GM23338 (cell line): ENCODE measurements around the gene ACSF3.

ENCODE experiments used
- CTCF ChIP-seq, 2 experiments: fragments of 200-600 bp in 1 of 2; sonication (generic) in 1 of 2; conservative IDR thresholded peaks; 2 replicates each; pipeline versions ENCODE4 v1.5.1 to v1.6.1; 2016 to 2017; ENCODE audit warnings: antibody characterized with exemption in 2 of 2, low read depth in 2 of 2, mild to moderate bottlenecking in 2 of 2, moderate library complexity in 1 of 2
- TF ChIP-seq, protein P1 (sequence below): IDR thresholded peaks from one replicate; pipeline ENCODE4 v1.6.1; 2018; ENCODE audit warnings: antibody characterized with exemption; ENCODE audit not compliant: unreplicated experiment

- TF ChIP-seq CTCF (conservative IDR thresholded peaks at IDR 0.05; ENCODE audit: low read depth in 2 of 2), result no peak
- TF ChIP-seq, protein P1, sequence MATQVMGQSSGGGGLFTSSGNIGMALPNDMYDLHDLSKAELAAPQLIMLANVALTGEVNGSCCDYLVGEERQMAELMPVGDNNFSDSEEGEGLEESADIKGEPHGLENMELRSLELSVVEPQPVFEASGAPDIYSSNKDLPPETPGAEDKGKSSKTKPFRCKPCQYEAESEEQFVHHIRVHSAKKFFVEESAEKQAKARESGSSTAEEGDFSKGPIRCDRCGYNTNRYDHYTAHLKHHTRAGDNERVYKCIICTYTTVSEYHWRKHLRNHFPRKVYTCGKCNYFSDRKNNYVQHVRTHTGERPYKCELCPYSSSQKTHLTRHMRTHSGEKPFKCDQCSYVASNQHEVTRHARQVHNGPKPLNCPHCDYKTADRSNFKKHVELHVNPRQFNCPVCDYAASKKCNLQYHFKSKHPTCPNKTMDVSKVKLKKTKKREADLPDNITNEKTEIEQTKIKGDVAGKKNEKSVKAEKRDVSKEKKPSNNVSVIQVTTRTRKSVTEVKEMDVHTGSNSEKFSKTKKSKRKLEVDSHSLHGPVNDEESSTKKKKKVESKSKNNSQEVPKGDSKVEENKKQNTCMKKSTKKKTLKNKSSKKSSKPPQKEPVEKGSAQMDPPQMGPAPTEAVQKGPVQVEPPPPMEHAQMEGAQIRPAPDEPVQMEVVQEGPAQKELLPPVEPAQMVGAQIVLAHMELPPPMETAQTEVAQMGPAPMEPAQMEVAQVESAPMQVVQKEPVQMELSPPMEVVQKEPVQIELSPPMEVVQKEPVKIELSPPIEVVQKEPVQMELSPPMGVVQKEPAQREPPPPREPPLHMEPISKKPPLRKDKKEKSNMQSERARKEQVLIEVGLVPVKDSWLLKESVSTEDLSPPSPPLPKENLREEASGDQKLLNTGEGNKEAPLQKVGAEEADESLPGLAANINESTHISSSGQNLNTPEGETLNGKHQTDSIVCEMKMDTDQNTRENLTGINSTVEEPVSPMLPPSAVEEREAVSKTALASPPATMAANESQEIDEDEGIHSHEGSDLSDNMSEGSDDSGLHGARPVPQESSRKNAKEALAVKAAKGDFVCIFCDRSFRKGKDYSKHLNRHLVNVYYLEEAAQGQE, result no peak
Measured at GRCh38 chr16:89087922-89088497, 5.6 kb upstream of the ACSF3 start.
